ENCODE measurements around the gene ATF4.

- TF ChIP-seq CTCF (IDR thresholded peaks at IDR 0.05) (no peak), POLR2A (IDR thresholded peaks at IDR 0.05) (no peak)
These were observed 27.2 kb downstream of the ATF4 start for GRCh38 chr22:39547587-39547947.

Data from testis (tissue), 2 donors.